Measurements from ENCODE around the gene PXN.
"Not testable (repeated sequence)": the region's sequence is repeated elsewhere in the genome, so short reads cannot be mapped to it uniquely, and the experiment has no call there.

PXN gene

GRCh38 chr12:120209851-120210250, 55.7 kb downstream of the PXN start:
- DNase-seq (ENCODE audit: low read depth) = no peak

- DNase-seq (ENCODE audit: low read depth) = no peak
Observed at GRCh38 chr12:120207227-120207626, 58.3 kb downstream of the PXN start.

GRCh38 chr12:120206781-120207180, 58.7 kb downstream of the PXN start:
- not testable (repeated sequence) for DNase-seq (ENCODE audit: low read depth)

- no peak for DNase-seq (ENCODE audit: low read depth)
Observed at GRCh38 chr12:120206228-120206627, 59.3 kb downstream of the PXN start.

- DNase-seq (ENCODE audit: low read depth) = no peak
Observed at GRCh38 chr12:120204171-120204570, 61.4 kb downstream of the PXN start.

GRCh38 chr12:120200364-120200800, 65.1 kb downstream of the PXN start:
- DNase-seq (ENCODE audit: low read depth) = no peak

- no peak for DNase-seq (ENCODE audit: low read depth)
Observed at GRCh38 chr12:120199595-120200306, 65.8 kb downstream of the PXN start.

- no peak for DNase-seq (ENCODE audit: low read depth)
Observed at GRCh38 chr12:120199025-120199424, 66.5 kb downstream of the PXN start.

GRCh38 chr12:120197542-120197887, 68.0 kb downstream of the PXN start:
- DNase-seq (ENCODE audit: low read depth) = no peak

- DNase-seq (ENCODE audit: low read depth) = not testable (repeated sequence)
Observed at GRCh38 chr12:120196817-120197541, 68.6 kb downstream of the PXN start.

- DNase-seq (ENCODE audit: low read depth) = no peak
Observed at GRCh38 chr12:120196363-120196762, 69.2 kb downstream of the PXN start.

- peak; percentile 80 for DNase-seq (ENCODE audit: low read depth)
Observed at GRCh38 chr12:120194534-120195395, 70.8 kb downstream of the PXN start, which contains the start of gene GCN1. Gene GCN1, minus strand, starts transcription at chr12:120194715. Its CDS starts 18 bp downstream, at chr12:120194697.

GRCh38 chr12:120194226-120194533, 71.3 kb downstream of the PXN start:
- no peak for DNase-seq (ENCODE audit: low read depth)

- not testable (repeated sequence) for DNase-seq (ENCODE audit: low read depth)
Observed at GRCh38 chr12:120193286-120193685, 72.2 kb downstream of the PXN start.

- no peak for DNase-seq (ENCODE audit: low read depth)
Observed at GRCh38 chr12:120190985-120191480, 74.5 kb downstream of the PXN start.

GRCh38 chr12:120190386-120190785, 75.1 kb downstream of the PXN start:
- no peak for DNase-seq (ENCODE audit: low read depth)

- no peak for DNase-seq (ENCODE audit: low read depth)
Observed at GRCh38 chr12:120186654-120187053, 78.9 kb downstream of the PXN start.

GRCh38 chr12:120183211-120183631, 82.3 kb downstream of the PXN start:
- DNase-seq (ENCODE audit: low read depth) = no peak

GRCh38 chr12:120181991-120182631, 83.4 kb downstream of the PXN start:
- no peak for DNase-seq (ENCODE audit: low read depth)

GRCh38 chr12:120180975-120181374, 84.6 kb downstream of the PXN start:
- no peak for DNase-seq (ENCODE audit: low read depth)

- no peak for DNase-seq (ENCODE audit: low read depth)
Observed at GRCh38 chr12:120175537-120175936, 90.0 kb downstream of the PXN start.

GRCh38 chr12:120175062-120175461, 90.5 kb downstream of the PXN start:
- DNase-seq (ENCODE audit: low read depth) = no peak

All from stimulated activated CD8-positive, alpha-beta memory T cell treated with anti-CD3 and anti-CD28 coated beads, Interleukin-12 subunit alpha, Interleukin-12 subunit beta, amount 100 ng/mL, for 1 hour (primary cell).